GM21390 (cell line): ENCODE data around the gene CACNA1G.

Source experiments
- ATAC-seq: cut with Tn5 transposase; IDR thresholded peaks from one replicate; pipeline ENCODE4 v1.9.1; 2021; ENCODE audit not compliant: unreplicated experiment

Gene CACNA1G

DNA sequence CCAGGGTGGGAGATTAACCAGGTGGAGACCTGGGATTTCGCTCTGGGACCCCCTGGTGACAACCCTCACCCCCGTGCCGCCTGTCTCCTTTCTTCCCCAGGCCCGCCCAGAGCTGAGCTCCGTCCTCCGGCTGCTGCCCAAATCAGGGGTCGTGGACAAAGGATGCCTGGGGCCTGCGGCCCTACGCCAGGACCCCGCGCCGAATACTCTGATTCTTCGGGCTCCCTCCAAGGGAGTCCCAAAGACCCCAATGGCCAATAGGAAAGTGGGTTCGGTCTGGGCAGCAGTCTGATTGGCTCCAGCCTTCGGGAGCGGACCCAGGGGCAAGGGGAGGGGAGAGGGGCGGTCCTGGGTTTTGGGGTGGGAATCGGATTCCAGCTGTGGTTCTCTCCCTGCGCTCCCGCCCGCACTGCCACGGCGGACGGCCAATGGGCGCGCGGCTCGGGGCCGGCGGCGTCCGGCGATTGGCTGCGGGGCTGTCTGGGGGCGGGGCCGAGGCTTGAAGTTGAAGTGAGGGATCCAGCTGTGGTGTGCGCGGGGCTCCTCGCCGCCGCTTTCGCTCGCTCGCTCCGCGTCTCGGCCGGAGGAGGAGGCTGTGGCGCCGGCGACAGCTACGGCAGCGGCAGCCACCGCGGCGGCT is at the start of gene CACNA1G:
Gene CACNA1G, plus strand, starts transcription at position 531 of the 640 bp plus-strand sequence. CDS start 745 bp downstream, outside the sequence.
- ATAC-seq = peak; percentile 91

DNA sequence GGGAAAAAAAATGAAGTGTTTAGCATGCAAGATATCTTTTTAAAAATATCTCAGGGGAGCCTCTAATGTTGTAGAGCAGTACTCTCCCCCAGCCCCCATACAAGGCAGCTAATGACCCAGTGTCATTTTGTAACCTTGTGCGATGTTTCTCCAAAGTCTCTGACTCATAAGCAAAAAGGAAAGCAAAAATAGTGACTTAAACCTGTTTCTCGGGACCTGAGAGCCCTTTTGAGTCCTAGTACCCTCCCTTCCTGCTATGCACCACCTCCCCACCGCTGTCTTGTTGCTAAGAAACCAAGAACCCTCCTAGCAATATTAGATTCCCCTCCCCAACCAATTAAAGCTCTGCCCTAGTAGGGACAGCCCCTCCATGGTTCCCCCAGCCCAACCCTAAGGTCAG is 49.5 kb upstream of the CACNA1G start:
- ATAC-seq = peak; percentile 84

DNA sequence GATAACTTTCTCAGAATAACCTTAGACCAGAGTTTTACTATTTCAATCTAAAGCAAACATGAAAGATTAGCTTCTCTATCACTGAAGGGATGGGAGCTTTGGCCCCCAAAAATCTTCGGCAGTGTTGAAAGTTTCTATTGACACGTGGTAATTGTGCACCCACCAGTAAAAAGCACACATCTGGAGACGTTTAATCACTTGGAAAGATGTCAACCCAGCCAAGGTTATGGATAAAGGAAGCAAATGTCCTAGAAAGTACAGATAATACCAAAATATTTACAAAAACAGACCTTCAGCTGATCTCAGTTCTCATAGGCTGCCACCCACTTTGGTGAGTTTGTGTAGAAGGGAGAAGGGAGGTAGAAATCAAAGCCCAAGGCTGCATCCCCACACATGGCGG is 47.0 kb upstream of the CACNA1G start:
- no peak for ATAC-seq

DNA sequence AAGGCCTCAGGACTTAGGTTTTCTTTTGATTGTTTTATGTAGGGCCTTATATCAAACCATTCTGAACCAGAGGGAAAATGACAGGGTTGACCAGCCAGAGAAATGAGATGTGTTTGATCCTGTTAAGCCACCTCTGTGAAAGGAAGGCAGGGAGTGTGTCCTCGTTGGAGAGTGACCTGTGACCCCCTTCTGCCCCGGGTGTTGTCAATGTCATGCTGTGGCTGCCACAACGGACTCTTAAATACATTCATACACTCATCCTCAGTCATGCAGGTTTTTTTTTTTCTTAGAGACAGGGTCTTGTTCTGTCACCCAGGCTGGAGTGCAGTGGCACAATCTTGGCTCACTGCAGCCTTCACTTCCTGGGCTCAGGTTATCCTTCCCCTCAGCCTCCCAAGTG is 46.1 kb upstream of the CACNA1G start:
- no peak for ATAC-seq

DNA sequence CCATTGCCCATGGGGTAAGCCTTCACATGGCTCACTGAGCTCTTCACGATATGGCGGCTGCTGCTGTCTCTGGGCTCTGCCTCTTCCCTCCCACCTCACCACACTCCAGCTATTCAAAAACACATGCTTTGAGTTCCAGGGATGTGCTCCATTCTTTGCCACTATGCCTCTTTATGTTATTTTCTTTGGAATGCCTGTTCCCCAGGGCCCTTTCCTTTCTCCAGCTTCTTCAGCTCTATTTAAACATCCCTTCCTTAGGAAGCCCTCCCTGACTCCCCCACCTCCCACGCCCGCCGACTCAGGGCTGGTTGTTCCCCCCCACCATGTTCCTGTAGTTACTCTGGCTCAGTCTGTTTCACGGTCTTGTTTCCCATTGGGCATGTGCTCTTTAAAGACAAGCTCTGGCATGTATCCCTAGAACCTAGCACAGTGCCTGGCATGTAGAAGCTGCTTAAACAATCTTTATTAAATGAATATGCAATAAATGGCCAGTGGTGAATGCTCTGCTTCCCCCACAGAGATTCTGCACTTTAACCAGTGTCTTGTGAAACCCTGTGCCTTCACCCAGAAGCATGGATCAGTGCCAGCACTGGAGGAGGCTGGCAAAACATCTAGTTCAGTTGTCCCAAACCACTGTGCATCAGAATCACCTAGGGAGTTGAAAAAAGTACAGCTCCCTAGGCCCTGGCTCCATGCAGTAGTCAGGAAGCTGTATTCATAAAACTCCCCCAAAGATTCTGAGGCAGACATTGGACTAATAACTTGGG is 45.4 kb upstream of the CACNA1G start:
- no peak for ATAC-seq

DNA sequence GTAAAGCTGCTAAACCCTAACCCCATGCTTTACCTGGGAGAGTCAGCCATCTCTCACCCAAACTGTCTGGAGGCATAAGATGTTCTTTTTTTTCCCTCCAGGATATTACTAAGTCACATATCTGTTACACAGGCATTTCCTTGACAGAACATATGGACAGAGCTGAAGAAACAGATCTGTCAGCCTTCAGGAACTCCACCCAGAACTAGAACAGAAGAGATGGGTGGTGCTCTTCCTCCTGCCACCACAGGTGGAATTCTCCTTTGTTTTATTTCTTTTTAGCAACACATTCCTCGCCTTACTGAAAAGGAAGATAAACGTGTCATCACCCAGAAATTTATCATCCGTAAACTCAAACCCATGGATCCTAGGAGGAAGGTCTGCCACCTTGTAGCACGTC is 43.5 kb upstream of the CACNA1G start:
- ATAC-seq = no peak

DNA sequence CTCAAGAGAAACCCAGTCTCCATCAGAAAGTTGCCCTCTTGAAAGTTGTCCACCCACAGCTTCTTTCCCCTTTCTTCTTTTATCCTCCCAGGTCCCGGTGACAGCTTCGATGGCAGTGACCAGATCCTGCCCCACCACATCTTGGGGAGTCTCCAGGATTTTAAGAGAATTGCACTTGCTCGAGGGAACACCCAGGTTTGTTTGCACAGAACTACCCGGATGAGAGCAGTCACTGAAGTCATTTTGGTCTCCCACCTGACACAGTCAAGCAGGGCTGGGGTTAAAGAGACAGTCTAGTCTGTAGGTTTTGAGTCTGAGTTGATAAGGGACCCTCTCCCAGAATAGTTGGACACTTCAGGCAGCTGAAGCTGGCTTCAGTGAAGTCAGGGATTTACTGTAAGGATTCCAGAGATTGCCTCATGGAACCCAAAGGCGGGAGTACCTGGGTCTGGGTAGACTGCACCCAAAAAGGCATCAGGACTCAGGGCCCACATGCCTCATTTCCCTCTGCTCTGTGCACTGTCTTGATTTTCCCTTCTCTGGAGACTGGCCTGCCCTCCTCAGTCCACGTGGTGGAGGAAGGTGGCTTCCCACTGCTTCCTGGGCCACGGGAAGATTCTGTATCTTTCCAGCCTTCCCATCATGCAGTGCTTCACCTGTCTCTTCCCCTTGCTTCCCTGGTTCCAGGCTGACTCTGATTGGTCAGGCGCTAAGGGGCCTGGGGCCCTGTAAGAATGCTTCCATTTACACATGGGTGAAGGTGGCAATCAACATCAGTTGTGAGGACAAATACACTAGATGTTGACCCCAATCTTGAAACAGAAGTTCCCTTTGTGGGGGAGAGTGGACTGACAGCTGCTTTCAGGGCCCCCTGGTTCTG is 42.8 kb upstream of the CACNA1G start:
- ATAC-seq = no peak

DNA sequence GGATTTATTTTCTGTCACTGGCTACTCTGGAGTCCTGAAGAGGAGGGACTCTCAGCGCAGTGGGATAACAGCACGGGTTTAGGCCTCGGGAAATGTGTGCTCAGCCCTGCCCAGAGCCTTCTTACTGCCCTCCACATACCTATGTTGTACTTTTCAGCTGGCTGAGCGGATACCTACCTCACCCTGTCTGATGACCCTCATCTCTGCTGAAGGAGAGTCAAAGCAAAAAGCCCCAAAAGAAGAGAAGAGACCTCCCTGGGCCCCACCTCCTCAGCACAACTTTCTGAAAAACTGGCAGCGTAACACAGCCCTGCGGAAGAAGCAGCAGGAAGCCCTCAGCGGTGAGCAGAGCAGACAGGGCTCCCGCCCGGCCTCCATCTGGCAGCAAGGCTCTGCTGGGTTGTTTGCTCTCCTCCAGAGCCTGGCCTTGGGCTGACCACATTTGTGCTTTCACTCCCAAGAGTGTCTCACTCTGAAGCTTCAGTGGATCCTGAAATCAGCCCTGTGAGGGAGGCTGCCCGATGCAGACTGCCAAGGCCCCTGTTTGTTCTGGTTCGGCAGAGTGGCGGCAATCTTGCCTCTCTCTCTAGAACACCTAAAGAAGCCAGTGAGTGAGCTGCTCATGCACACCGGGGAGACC is 42.0 kb upstream of the CACNA1G start:
- no peak for ATAC-seq

DNA sequence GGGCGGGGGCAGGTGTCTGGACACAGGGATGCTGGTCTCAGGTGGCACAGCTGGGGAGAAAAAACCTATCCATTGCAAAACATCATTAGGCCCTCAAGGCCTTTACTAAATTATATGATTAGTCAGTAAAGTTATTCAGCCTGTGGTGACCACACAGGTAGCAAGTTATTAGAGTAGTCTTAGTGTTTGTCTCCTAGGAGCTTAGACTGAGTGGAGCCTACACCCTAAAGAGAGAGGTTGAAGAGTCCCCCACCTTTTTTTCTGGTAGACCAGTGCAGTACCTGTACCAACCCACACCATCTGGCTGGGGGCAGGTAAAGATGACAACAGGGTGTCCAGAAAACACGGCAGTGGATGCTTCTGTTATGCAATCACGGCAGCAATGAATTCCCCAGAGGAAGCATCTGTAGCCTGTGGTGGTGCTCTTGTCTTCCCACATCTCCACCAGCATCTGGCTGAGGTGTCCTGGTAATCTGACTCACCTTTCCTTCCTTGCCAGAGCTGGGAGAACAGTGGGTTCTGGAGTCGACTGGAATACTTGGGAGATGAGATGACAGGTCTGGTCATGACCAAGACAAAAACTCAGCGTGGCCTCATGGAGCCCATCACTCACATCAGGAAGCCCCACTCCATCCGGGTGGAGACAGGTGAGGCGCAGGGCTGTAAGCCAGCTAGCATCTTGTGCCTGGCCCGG is 41.2 kb upstream of the CACNA1G start:
- ATAC-seq = no peak

DNA sequence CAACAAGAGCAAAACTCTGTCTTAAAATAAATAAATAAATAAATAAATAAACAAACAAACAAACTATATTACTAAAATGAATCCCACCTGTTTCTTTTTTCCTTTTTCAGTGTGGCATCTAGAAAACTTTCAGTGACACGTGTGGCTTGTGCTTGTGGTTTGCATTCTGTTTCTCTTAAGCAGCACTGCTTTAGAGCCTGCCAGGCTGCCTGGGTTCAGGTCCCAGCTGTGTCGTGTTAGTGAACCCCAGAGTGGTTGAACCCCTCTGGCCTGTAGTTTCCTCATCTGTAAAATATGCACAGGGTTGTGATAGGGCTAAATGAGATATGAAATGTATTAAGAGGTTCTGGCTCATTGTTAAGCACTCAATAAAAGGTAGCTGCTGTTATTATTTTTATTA is 40.0 kb upstream of the CACNA1G start:
- no peak for ATAC-seq

DNA sequence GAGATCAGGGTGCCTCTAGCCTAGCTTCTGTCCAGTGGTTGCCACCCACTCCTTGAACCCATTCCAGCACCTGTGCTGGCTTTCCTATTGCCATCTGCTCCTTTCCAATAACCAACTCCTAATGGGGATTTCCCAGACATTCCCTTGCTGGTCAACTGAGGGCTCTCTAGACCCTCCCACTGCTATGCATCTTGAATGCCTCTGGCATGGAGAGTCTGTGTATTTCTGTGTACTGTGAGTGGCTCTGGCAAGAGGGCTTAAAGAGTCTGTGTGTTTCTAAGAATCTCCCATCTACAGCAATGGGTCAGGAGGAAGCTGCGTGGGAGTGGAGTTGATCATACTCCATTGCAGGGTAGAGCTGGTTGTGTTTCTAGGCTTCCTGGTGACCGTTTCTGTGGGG is 39.0 kb upstream of the CACNA1G start:
- ATAC-seq = no peak

DNA sequence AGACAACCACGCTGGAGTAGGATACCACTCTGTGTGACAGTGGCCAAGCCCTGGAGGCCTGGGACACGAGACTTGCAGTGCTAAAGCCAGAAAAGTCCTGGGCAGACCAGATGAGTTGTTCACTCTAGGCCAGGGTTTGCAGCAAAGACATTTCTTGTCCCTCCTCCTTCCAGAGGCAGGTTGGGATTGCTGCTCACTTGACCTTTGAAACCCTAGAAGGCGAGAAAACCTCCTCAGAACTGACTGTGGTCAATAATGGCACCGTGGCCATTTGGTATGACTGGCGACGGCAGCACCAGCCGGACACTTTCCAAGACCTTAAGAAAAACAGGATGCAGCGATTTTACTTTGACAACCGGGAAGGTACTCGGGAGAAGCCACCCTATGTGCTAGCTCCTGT is 37.7 kb upstream of the CACNA1G start:
- no peak for ATAC-seq

DNA sequence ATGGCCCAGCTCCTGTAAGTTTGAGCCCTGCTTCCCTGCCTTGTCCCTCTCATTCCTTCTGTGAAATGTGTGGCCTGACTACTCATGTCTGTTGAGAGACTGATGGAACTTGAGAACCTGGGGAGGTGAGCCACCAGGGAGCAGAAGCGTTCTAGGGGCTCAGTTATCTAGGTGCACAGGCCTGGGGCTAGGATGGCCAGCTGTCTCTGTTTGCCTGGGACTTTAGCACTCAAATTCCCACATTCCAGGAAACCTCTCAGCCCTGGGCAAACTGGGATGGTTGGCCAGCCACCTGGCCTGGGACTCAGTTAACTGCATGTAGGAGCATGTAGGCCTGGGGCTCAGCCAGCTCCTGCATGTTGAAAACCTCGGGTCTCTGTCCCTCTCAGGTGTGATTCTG is 37.3 kb upstream of the CACNA1G start:
- no peak for ATAC-seq

DNA sequence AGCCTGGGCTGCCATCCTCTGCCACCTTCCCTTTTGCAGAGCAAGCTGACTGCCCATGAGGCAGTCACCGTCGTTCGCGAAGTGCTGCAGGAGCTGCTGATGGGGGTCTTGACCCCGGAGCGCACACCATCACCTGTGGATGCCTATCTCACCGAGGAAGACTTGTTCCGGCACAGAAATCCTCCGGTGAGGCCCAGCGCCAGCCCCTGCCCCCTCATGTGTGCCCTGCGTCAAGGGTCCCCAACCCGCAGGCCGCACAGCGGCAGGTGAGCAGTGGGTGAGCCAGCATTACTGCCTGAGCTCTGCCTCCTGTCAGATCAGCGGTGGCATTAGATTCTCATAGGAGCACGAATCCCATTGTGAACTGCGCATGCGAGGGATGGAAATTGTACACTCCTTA is 35.7 kb upstream of the CACNA1G start:
- no peak for ATAC-seq

DNA sequence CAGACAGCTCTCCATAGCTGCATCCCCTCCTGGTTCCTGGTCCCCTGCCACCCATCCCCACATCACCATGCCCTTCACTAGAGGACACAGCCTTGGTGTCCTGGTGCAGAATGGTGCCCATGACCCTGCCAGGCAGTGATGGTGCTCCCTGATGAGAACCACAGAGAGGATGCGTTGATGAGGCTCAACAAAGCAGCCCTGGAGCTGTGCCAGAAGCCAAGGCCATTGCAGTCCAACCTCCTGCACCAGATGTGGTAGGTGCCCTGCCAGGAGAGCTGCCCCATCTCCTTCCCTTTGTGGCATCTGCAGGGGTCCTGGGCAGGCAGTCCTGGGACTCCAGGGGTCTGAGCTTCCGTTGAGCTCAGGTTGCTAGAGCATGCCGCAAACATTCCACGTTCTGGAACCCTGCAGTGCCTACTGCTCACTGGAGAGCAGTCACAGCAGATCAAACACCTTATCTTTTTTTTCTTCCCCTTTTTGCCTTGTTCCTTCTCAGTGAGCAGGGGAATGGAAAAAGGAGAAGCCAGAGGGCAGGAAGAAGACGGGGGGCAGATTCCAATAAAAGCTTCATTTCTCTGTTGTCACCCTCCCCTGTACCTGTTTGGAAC is 33.3 kb upstream of the CACNA1G start:
- no peak for ATAC-seq

DNA sequence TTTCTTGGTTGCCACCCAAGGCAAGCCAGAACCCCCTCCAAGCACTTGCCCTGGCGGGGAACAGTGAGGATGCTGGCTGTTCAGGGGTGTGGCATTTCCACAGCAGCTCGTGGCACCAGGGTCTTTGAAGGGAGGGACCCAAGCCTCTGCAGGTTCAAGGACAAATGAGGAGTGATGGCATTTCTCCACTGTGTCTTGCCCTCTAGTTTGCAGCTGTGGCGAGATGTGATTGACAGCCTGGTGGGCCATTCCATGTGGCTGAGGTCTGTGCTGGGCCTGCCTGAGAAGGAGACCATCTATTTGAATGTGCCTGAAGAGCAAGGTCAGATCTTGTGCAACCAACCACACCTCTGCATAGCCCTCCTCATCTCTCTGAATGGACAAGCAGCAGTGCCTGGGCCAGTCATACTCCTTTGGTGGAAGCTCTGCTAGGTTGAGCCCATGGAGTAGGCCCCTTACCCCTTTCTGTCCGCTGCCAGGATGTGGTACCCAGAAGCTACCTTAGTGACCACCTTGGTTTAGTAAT is 32.5 kb upstream of the CACNA1G start:
- ATAC-seq = no peak

DNA sequence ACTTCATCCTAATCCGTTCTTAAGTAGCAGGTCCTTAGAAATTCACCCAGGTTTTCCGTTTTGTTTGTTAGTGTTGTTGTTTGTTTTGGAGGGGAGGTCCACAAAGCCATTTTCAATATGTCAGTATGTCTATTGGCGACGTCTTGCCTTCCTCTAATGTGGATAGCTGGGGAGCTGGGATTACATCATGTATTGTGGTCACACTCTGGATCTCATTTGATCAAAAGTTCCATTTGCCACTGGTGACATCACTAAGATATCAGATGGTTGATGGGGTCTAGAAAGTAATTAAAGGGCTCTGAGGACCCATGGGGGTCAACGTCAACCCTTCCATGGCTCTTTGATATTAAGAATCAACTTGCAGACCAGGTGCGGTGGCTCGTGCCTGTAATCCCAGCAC is 30.7 kb upstream of the CACNA1G start:
- no peak for ATAC-seq

DNA sequence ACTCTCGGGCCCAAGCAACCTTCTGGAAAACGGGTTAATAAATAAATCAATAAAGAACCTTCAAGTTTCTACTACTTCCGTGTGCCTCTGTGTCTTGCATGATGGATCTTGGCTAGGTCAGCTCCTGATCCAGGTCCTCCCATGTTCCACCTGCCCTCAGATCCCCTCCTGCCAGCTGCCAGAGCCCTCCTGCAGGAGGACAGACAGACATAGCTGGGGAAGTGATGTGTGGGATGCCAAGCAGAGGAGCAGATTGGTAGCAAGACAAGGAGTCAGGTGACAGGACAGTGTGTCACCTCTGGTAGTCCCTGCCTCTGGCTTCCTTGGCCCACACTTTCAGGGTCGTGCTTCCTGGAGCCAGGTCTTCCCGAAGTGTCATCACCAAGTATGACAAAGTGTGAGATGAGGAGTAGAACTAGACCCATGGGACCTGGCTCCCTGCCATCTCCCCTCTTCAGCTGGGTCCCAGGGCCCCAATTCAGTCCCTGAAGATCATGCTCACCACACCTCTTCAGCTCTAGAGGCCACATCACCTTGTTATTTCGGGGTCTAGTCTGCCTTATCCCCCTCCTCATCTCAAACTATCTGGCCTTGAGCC is 29.0 kb upstream of the CACNA1G start:
- ATAC-seq = no peak

DNA sequence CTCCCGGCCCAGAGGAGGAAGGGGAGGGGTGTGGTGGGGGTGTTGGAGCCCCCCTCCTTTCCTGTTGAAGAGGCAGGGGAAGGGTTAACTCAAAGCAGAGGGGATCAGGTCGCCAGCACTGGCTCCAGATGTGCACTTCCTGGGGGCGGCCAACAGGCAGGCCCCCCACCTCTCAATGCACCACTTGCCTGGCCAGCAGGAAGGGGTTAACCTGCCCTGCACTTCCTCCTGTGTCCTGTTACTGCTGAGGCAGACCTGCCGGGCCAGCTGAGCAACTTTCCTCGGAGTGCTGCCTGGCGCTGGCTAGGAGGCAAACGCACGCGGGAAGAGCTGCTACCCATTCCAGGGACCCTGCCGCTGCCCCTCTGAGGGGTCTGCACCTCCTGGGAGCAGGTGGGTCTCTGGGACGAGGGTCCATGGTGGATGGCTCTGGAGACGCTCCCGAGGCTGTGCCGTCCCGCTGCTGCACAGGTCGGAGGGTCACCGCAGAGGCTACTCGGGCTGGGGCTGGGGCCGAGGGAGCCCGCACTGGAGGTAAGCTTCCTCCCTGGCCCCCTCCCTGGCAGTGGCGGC is 28.0 kb upstream of the CACNA1G start, which contains the start of gene EPN3:
Gene EPN3, plus strand, starts transcription at position 284 of the 573 bp plus-strand sequence. CDS start 3,822 bp downstream, outside the sequence.
- no peak for ATAC-seq
